Right ventricle myocardium superior (tissue), 1 donor: ENCODE results near the gene PRDM1. TPM values are rescaled to one million over a fixed set of nuclear protein-coding genes. Genes with fewer than 3 reads are reported as not detected.
"Not testable (repeated sequence)": the region's sequence is repeated elsewhere in the genome, so short reads cannot be mapped to it uniquely, and the experiment has no call there.

ENCODE experiments used
- ATAC-seq: fragments of 200-7000 bp; cut with Tn5 transposase; one replicate; pipeline ENCODE4 v1.9.1; 2020; ENCODE audit warnings: mild to moderate bottlenecking; ENCODE audit not compliant: poor library complexity
- DNase-seq: peaks from one replicate; pipeline ENCODE4 v3.0.0-alpha.2; 2020
- intact Hi-C: fragments of 100-400 bp; cut with DNase I; formaldehyde crosslinking; loops from one replicate; pipeline ENCODE4 v1.11.2; 2022
- total RNA-seq: library from RNA; stranded (reverse); fragmentation: NEBNext Ultra II Directional; extraction: Animal tissue kit (Norgen Biotek cat#: 25700); gene quantifications from one replicate; pipeline ENCODE4 v1.2.1, GENCODE V29; 2021
- donor health status: DM: no; HTN: yes; CAD: no; lungs with severe emphysema.

Gene PRDM1
- total RNA-seq, 1 donor from 2014 or later, result 1.1 TPM

GRCh38 chr6:106146852-106147351 lies 60.8 kb downstream of the PRDM1 start:
- DNase-seq (no peak), ATAC-seq (no peak)
- intact Hi-C loops, result no loop called here

GRCh38 chr6:106147476-106147875 lies 61.3 kb downstream of the PRDM1 start:
- ATAC-seq, result no peak
- intact Hi-C loops, result no loop called here

GRCh38 chr6:106149472-106150069 lies 63.4 kb downstream of the PRDM1 start:
- intact Hi-C loops, result no loop called here
- ATAC-seq, result no peak
- no peak for DNase-seq

More at GRCh38 chr6:106147476-106147875, 61.3 kb downstream of the PRDM1 start:
- DNase-seq, result no peak

DNA sequence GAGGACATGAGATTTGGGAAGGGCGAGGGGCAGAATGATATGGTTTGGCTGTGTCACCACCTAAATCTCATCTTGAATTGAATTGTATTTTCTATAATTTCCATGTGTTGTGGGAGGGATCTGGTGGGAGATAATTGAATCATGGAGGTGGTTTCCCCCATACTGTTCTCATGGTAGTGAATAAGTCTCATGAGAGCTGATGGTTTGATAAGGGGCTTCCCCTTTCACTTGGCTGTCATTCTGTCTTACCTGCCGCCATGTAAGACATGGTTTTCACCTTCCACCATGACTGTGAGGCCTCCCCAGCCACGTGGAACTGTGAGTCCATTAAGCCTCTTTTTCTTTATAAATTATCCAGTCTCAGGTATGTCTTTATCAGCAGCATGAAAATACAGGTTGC lies 66.3 kb downstream of the PRDM1 start:
- DNase-seq, ATAC-seq, intact Hi-C loops: not testable (repeated sequence)

DNA sequence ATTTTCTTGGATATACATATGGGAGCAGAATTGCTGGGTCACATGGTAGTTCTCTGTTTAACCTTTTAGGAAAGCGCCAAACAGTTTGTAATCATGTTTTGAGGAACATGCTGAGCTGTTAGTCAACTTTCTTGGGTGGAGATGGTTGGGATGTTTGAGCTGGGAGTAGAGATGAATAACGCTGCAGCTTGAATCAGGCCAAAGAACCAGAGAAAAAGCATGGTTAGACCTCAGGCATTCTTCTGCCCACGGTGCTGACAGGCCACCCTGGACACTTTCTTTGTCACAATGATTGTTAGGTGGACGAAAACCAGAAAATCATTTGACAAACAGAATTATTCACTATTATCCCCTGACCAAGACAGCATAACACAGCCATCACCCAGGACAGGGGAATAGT lies 66.8 kb downstream of the PRDM1 start:
- intact Hi-C loops, result no loop called here
- ATAC-seq (no peak), DNase-seq (no peak)

- intact Hi-C loops, result no loop called here
- DNase-seq (no peak), ATAC-seq (no peak)
Measured at GRCh38 chr6:106154326-106154725, 68.2 kb downstream of the PRDM1 start.

GRCh38 chr6:106155219-106155830 lies 69.2 kb downstream of the PRDM1 start:
- DNase-seq, result no peak
- ATAC-seq, result no peak
- intact Hi-C loops, result no loop called here

GRCh38 chr6:106156413-106156812 lies 70.3 kb downstream of the PRDM1 start:
- DNase-seq, result no peak
- intact Hi-C loops, result no loop called here
- ATAC-seq, result no peak

- DNase-seq (no peak), ATAC-seq (no peak)
- intact Hi-C loops, result no loop called here
Measured at GRCh38 chr6:106156863-106157262, 70.7 kb downstream of the PRDM1 start.

GRCh38 chr6:106158816-106159215 lies 72.7 kb downstream of the PRDM1 start:
- intact Hi-C loops, result no loop called here
- no peak for DNase-seq
- no peak for ATAC-seq

Other genes with a start within 250 kb of the PRDM1 start
- 14.8 TPM for gene ATG5, start 239.4 kb downstream of the PRDM1 start, total RNA-seq